HT-29 (cell line): Measurements from ENCODE around the gene COX5B. TPM values are rescaled to one million over a fixed set of nuclear protein-coding genes. Genes with fewer than 3 reads are reported as not detected.
"Not testable (repeated sequence)": the region's sequence is repeated elsewhere in the genome, so short reads cannot be mapped to it uniquely, and the experiment has no call there.

Source experiments
- DNase-seq: peaks from one replicate; pipeline ENCODE4 v3.0.0-alpha.2; 2015; ENCODE audit warnings: low spot score
- small RNA-seq: library from RNA; depleted of rRNA; stranded (forward); fragments of <200 nt; gene quantifications from one replicate; pipeline ENCODE3, GENCODE V24; 2014
- total RNA-seq: library from RNA; depleted of rRNA; stranded (reverse); fragments of >200 nt; shearing (Covaris generic); gene quantifications from 2 replicates; pipeline ENCODE4 v1.2.3, GENCODE V29; 2014; rRNA removed

Gene COX5B
- total RNA-seq, 1 experiment from 2014 or later: 428 TPM

DNA sequence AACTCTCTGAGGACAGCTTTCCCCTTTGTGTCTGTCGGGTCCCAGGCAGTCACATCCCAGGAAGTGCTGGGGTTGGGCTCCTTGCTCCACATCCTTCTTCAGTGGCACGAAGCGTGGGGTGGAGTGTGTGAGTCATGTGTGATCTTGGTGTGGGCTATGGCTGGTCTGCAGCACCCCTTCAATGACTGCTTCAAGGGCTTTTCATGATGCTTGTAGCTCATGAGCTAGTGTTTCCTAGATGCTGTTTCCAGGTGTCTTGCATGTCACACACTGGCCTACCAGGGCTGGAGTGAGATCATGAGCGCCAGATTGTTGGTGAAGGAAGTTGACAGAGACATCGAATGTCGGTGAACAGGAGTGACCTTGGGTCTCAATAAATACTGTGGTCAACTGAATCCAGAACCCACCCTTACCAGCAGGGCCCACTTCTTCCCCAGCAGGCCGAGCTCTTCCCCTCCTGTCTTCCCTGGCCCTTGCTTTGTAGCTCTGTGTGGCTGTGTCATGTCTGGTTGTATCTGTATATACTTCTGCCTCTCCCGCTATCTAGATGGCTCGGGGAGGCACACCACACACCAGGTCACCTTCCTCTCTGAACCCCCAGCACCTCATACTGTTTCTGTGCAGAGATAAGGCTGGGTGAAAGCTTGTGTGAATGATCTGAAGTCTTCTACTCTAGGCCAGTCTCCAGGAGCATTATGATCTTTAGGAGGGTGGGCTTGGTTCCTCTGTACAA, 27.5 kb downstream of the COX5B start:
- DNase-seq: no peak

- no peak for DNase-seq
These were observed 28.0 kb downstream of the COX5B start for GRCh38 chr2:97673915-97674283.

DNA sequence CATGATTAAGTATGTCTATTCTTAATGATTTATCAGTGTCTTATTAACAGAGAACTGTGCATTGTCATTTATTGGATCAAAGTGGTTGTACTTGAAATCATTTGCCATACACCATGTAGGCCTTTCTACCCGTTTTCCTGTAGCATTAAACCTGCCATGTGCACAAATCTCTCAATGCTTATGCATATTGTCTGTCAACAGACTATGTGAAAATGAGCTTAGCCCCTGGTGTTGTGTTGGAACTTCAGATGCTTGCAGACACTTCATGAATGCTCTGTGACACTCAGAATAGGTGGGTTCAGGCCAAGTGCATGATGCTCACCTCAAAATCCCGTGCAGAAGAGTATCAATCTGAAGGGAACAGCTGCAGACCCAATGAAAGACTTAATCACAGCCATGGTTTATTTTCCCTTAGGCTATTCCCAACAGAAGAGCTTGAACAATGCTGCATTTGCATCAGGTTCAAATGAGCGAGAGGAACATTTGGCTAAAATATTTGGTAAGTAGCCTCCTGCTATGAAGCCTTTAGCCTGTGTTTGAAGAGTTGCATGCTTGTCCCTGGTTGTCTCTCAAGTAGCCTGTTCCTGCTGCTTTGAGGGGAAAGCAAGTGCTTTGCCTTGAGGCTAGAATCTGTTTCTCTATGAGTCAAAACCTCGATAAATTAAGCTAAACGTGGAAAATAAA, 29.7 kb downstream of the COX5B start:
- no peak for DNase-seq

DNA sequence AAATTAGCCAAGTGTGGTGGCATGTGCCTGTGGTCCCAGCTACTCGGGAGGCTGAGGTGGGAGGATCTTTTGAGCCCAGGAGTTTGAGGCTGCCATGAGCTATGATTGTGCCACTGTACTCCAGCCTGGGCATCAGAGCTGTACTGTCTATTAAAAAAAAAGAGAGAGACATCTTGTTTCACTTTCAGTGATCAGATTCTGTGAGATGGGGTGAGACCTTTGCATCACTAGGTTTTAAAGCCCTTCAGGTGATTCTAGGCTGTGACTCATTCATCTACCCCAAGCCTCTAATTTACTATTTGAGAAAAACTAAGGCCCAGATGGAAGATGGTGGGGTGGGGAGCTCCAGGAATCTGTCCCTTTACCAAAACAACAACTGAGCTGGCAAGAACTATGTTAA, 30.8 kb downstream of the COX5B start:
- DNase-seq: no peak

- DNase-seq: no peak
These were observed 31.6 kb downstream of the COX5B start for GRCh38 chr2:97677480-97677879.

- no peak for DNase-seq
These were observed 32.4 kb downstream of the COX5B start for GRCh38 chr2:97678298-97678697.

DNA sequence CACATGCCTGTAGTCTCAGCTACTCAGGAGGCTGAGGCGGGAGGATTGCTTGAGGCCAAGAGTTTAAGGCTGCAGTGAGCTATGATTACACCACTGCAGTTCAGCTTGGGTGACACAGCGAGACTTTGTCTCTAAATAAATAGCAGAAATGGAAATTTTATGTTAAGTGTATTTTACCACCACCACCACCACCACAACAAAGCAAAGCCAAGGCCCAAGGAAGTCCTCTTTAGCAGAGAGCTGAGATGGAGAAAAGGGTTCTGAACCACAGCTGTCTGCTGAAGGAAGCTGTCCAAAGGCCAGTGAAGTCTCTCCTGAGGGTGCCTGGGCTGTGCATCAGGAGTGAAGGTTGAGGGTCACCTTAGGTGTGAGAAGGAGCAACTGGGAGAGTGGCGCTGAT, 41.4 kb downstream of the COX5B start:
- not testable (repeated sequence) for DNase-seq

GRCh38 chr2:97688062-97688827, 42.4 kb downstream of the COX5B start:
- DNase-seq: peak; percentile 22

DNA sequence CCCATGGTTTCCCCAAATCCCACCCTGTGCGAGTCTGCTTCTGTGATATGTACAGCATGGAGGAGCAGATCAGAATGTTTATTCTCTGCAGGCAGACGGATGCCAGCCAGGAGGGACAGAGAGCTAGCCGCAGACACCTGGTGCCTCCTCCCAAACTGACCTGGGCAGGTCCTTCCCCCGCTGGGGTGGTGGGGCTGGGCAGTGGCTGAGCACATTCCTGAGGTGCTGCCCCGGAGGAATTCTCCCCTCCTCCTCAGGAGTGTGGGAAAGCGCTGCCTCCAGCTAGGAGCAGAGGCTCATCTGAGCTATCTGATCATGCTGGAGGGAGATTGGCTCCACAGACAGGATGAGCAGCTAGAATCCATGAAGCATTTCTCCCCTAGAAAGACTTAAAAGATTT, 45.3 kb downstream of the COX5B start:
- no peak for DNase-seq

DNA sequence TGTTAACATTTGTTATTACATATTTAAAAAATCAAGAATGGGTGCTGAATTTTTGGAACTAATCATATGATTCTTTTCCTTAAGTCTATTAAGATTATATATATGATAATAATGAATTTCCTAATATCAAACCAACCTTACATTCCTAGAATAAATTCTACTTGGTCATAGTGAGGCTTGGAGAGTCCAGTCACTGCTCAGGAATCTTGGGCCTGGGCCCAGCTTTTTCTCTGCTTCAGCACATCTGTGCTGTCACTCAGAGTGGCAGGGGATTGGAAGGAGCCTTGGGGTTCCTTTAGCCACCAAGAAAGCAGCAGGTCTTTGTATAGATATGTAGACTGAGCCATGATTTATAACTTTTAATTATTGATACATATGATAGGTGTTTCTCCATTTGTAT, 47.6 kb downstream of the COX5B start:
- no peak for DNase-seq

DNA sequence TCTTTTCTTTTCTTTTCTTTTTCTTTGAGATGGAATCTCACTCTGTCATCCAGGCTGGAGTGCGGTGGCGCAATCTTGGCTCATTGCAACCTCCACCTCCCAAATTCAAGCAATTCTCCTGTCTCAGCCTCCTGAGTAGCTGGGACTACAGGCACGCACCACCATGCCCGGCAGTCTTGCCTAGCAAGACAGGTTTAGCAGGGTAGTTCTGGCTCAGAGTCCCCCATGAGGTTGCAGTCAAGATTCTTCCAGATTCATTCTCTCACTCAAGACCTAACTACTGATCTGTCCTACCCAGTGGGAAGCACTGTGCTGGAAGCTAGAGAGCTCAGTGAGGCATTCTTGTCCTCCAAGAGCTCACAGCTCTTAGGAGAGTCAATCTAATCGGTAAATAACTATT, 49.9 kb downstream of the COX5B start:
- DNase-seq: no peak

DNA sequence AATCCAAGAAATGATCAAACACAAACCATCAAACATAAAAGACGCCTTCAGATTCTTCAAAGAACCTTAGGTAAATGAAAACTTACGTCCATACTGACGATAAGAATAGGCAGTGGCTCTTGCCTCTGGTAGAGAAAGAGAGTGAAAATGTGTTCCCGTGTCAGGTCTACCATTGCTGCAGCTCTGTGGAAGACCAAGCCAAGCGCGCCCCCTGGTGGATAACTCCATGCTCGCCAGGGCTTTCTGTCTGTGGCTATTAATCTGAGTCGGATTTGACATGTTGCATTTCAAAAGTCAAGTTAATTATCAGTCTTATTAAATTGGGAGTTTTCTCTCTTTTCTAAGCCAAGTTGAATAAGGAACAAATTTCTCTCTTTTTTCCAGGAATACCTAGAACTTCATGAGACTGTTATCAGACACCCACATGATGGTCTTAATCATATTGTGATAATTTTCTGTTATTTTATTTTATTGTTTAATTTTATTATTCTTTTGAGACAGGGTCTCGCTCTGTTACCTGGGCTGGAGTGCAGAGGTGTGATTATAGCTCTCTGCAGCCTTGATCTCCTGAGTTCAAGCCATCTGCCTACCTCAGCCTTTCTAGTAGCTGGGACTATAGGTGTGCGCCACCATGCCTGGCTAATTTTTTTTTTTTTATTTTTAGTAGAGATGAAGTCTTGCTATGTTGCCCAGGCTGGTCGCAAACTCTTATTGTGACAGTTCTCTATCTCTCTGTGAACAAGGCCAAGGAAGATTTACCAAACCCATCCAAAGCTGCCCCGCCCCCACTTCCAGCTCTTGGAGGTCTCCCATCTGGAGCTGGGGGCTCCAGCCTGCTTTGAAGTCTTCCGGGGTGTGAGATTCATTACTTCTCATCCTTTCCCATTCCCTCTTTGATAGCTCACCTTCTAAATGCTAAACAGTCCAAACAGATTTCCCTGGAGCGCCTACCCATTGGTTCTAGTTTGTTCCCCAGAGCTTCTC, 51.7 kb downstream of the COX5B start:
- DNase-seq: peak; percentile 95

Small RNA genes within 50 kb of the gene (small RNA-seq; reads per million reads assigned to genes)
- gene RNU4-8P: 0.86 reads per million, percentile 25 among the genes with 10 or more reads in this experiment

Other genes with a start within 250 kb of the COX5B start
- gene ANKRD36B, start 56.2 kb upstream of the COX5B start, total RNA-seq: 6.7 and 8.6 TPM in 2 replicates
- 61.6 and 66.7 TPM in 2 replicates for gene ACTR1B, start 18.0 kb downstream of the COX5B start, total RNA-seq
- 1.9 and 2.2 TPM in 2 replicates for gene C2orf92, start 23.7 kb downstream of the COX5B start, total RNA-seq
- 1.8 TPM in 1 of 2 replicates, not detected in the other for gene ZAP70, start 67.5 kb downstream of the COX5B start, total RNA-seq